ENCODE results near the gene KIF23. TPM values are rescaled to one million over a fixed set of nuclear protein-coding genes. Genes with fewer than 3 reads are reported as not detected.
A peak's percentile ranks its signal among the peaks of the same experiment; 100 is the strongest.
"Not testable (repeated sequence)": the region's sequence is repeated elsewhere in the genome, so short reads cannot be mapped to it uniquely, and the experiment has no call there.

KIF23 gene
- total RNA-seq, 2 experiments from 2014 or later: 50.7 to 57.7 TPM

- no peak for DNase-seq
- Mint-ChIP-seq H3K9me3 (no peaks in the 10 kb centered on the region), H3K27me3 (no peaks in the 10 kb centered on the region), H3K36me3 (peaks cover 66% of the 10 kb centered on the region), H3K4me1 (peaks cover 4% of the 10 kb centered on the region), H3K4me3 (no peak overlapping the region), H3K27ac (no peak overlapping the region)
- no peak for ATAC-seq (ENCODE audit: low read depth)
- POLR2A ChIA-PET: no interaction called here
Measured at GRCh38 chr15:69433831-69434230, 19.7 kb downstream of the KIF23 start.

- POLR2A ChIA-PET: no interaction called here
- H3K36me3 Mint-ChIP-seq: peaks cover 63% of the 10 kb centered on the region
Measured at GRCh38 chr15:69434238-69434637, 20.1 kb downstream of the KIF23 start.

GRCh38 chr15:69434679-69435078 lies 20.5 kb downstream of the KIF23 start:
- POLR2A ChIA-PET: no interaction called here
- DNase-seq (no peak), ATAC-seq (ENCODE audit: low read depth) (no peak)
- Mint-ChIP-seq H3K36me3 (peaks cover 61% of the 10 kb centered on the region), H3K27me3 (no peaks in the 10 kb centered on the region), H3K27ac (no peak overlapping the region), H3K9me3 (no peaks in the 10 kb centered on the region), H3K4me3 (no peak overlapping the region), H3K4me1 (peaks cover 4% of the 10 kb centered on the region)

More at GRCh38 chr15:69434238-69434637, 20.1 kb downstream of the KIF23 start:
- Mint-ChIP-seq H3K4me1 (peaks cover 4% of the 10 kb centered on the region), H3K9me3 (no peaks in the 10 kb centered on the region), H3K27ac (no peak overlapping the region), H3K4me3 (no peak overlapping the region), H3K27me3 (no peaks in the 10 kb centered on the region)
- ATAC-seq (ENCODE audit: low read depth) (no peak), DNase-seq (no peak)

GRCh38 chr15:69435985-69436384 lies 21.8 kb downstream of the KIF23 start:
- ATAC-seq (ENCODE audit: low read depth): no peak
- Mint-ChIP-seq H3K27ac (no peak overlapping the region), H3K27me3 (no peaks in the 10 kb centered on the region), H3K36me3 (peaks cover 60% of the 10 kb centered on the region), H3K4me1 (peaks cover 4% of the 10 kb centered on the region), H3K9me3 (no peaks in the 10 kb centered on the region), H3K4me3 (no peak overlapping the region)
- DNase-seq: no peak
- POLR2A ChIA-PET: no interaction called here

GRCh38 chr15:69436951-69437350 lies 22.8 kb downstream of the KIF23 start:
- H3K27ac Mint-ChIP-seq: no peak overlapping the region
- POLR2A ChIA-PET: no interaction called here
- no peaks in the 10 kb centered on the region for H3K9me3 Mint-ChIP-seq
- H3K4me3 Mint-ChIP-seq: no peak overlapping the region
- DNase-seq (no peak), ATAC-seq (ENCODE audit: low read depth) (no peak)
- H3K4me1 Mint-ChIP-seq: peaks cover 1% of the 10 kb centered on the region
- no peaks in the 10 kb centered on the region for H3K27me3 Mint-ChIP-seq
- H3K36me3 Mint-ChIP-seq: peaks cover 59% of the 10 kb centered on the region

GRCh38 chr15:69439623-69440022 lies 25.5 kb downstream of the KIF23 start:
- H3K4me1 Mint-ChIP-seq: peaks cover 12% of the 10 kb centered on the region
- POLR2A ChIA-PET: interaction anchor here (1.2 to 1.3 kb wide), 2 partner anchors 13 kb away, joined by 3 to 8 read pairs; partner anchors contain the start of gene RPLP1
- H3K4me3 Mint-ChIP-seq: no peak overlapping the region
- no peak for ATAC-seq (ENCODE audit: low read depth)
- H3K27me3 Mint-ChIP-seq: no peaks in the 10 kb centered on the region
- no peak overlapping the region for H3K27ac Mint-ChIP-seq
- DNase-seq: no peak
- H3K36me3 Mint-ChIP-seq: peaks cover 51% of the 10 kb centered on the region
- no peaks in the 10 kb centered on the region for H3K9me3 Mint-ChIP-seq

GRCh38 chr15:69443032-69443611 lies 29.0 kb downstream of the KIF23 start:
- DNase-seq (no peak), ATAC-seq (ENCODE audit: low read depth) (peak; percentile 60)
- Mint-ChIP-seq H3K4me1 (peaks cover 13% of the 10 kb centered on the region), H3K27ac (peak overlapping the region; percentile 76), H3K36me3 (peaks cover 53% of the 10 kb centered on the region), H3K4me3 (no peak overlapping the region), H3K27me3 (no peaks in the 10 kb centered on the region), H3K9me3 (no peaks in the 10 kb centered on the region)
- POLR2A ChIA-PET: interaction anchor here (0.7 to 4.3 kb wide), 6 partner anchors 10 to 1066 kb away, joined by 3 to 42 read pairs (median 4); partner anchors contain the start of genes KIF23 and RPLP1

- no peak for ATAC-seq (ENCODE audit: low read depth)
- H3K36me3 Mint-ChIP-seq: peaks cover 54% of the 10 kb centered on the region
- POLR2A ChIA-PET: interaction anchor here (1.6 to 4.3 kb wide), 2 partner anchors 8 to 18 kb away, joined by 5 to 42 read pairs; partner anchors contain the start of gene RPLP1
Measured at GRCh38 chr15:69444686-69445085, 30.5 kb downstream of the KIF23 start.

GRCh38 chr15:69446953-69447352 lies 32.8 kb downstream of the KIF23 start:
- Mint-ChIP-seq H3K4me3 (no peak overlapping the region), H3K27me3 (no peaks in the 10 kb centered on the region), H3K9me3 (no peaks in the 10 kb centered on the region), H3K36me3 (peaks cover 39% of the 10 kb centered on the region), H3K4me1 (peaks cover 13% of the 10 kb centered on the region), H3K27ac (no peak overlapping the region)
- DNase-seq: no peak
- no peak for ATAC-seq (ENCODE audit: low read depth)
- POLR2A ChIA-PET: no interaction called here

More at GRCh38 chr15:69444686-69445085, 30.5 kb downstream of the KIF23 start:
- Mint-ChIP-seq H3K4me3 (no peak overlapping the region), H3K4me1 (peaks cover 13% of the 10 kb centered on the region), H3K9me3 (no peaks in the 10 kb centered on the region), H3K27ac (no peak overlapping the region), H3K27me3 (no peaks in the 10 kb centered on the region)
- no peak for DNase-seq

GRCh38 chr15:69450221-69450620 lies 36.1 kb downstream of the KIF23 start:
- not testable (repeated sequence) for H3K4me3 Mint-ChIP-seq; H3K27me3 Mint-ChIP-seq; H3K27ac Mint-ChIP-seq; H3K9me3 Mint-ChIP-seq; DNase-seq; ATAC-seq (ENCODE audit: low read depth)
- POLR2A ChIA-PET: interaction anchor here (4.1 kb wide), 1 partner anchor 36 kb away, joined by 52 read pairs; the partner anchor contains the start of gene KIF23
- Mint-ChIP-seq H3K4me1 (peaks cover 23% of the 10 kb centered on the region), H3K36me3 (peaks cover 47% of the 10 kb centered on the region)

- POLR2A ChIA-PET: interaction anchor here (0.7 to 4.4 kb wide), 9 partner anchors 8 to 318 kb away, joined by 3 to 134 read pairs (median 19); partner anchors contain the start of gene KIF23
- Mint-ChIP-seq H3K4me3 (peak overlapping the region; percentile 100), H3K4me1 (peaks cover 28% of the 10 kb centered on the region), H3K36me3 (peaks cover 44% of the 10 kb centered on the region), H3K9me3 (no peaks in the 10 kb centered on the region), H3K27me3 (no peaks in the 10 kb centered on the region), H3K27ac (peak overlapping the region; percentile 100)
- ATAC-seq (ENCODE audit: low read depth) (no peak), DNase-seq (no peak)
Measured at GRCh38 chr15:69450968-69451695, 37.0 kb downstream of the KIF23 start.

- ATAC-seq (ENCODE audit: low read depth) (peak; percentile 23), DNase-seq (no peak)
- peaks cover 31% of the 10 kb centered on the region for H3K4me1 Mint-ChIP-seq
- H3K4me3 Mint-ChIP-seq: peak overlapping the region; percentile 100
- H3K9me3 Mint-ChIP-seq: no peaks in the 10 kb centered on the region
- POLR2A ChIA-PET: interaction anchor here (0.7 to 4.4 kb wide), 19 partner anchors 9 to 1221 kb away, joined by 3 to 134 read pairs (median 5); partner anchors contain the start of genes GLCE, KIF23 and TLE3
- H3K27me3 Mint-ChIP-seq: no peaks in the 10 kb centered on the region
- peak overlapping the region; percentile 100 for H3K27ac Mint-ChIP-seq
- peaks cover 41% of the 10 kb centered on the region for H3K36me3 Mint-ChIP-seq
Measured at GRCh38 chr15:69451951-69452691, 38.0 kb downstream of the KIF23 start.
